NB4 (cell line): ENCODE results near the gene SMIM24.

Experiments used
- CTCF ChIP-seq: IDR thresholded peaks from one replicate; pipeline ENCODE4 v1.5.1; 2012; ENCODE audit warnings: low read depth, low read length
- MAX ChIP-seq: IDR thresholded peaks from 2 replicates; pipeline ENCODE4 v1.6.1; 2011; ENCODE audit warnings: low read depth, low read length
- MYC ChIP-seq: IDR thresholded peaks from 2 replicates; pipeline ENCODE4 v1.6.1; 2011; ENCODE audit warnings: low read depth, low read length
- POLR2A ChIP-seq: IDR thresholded peaks from 2 replicates; pipeline ENCODE4 v1.6.1; 2011; ENCODE audit warnings: mild to moderate bottlenecking; ENCODE audit not compliant: insufficient read length; ENCODE audit errors: extremely low read depth

GRCh38 chr19:3527238-3527910 lies 47.0 kb upstream of the SMIM24 start:
- TF ChIP-seq CTCF (no peak), POLR2A (no peak), MAX (no peak), MYC (no peak)
